HepG2 (cell line): ENCODE measurements around the gene RGS13. TPM values are rescaled to one million over a fixed set of nuclear protein-coding genes. Genes with fewer than 3 reads are reported as not detected.

Experiments
- ARID2 ChIP-seq: sonication (generic); formaldehyde crosslinking; IDR thresholded peaks from 2 replicates; pipeline ENCODE4 v1.8.1; 2022; ENCODE audit warnings: mild to moderate bottlenecking, missing genetic modification reagents, borderline replicate concordance
- CBFB ChIP-seq: sonication (generic); formaldehyde crosslinking; IDR thresholded peaks from 2 replicates; pipeline ENCODE4 v1.4.0; 2020; ENCODE audit warnings: missing genetic modification reagents
- FOXO1 ChIP-seq: sonication (generic); formaldehyde crosslinking; IDR thresholded peaks from 2 replicates; pipeline ENCODE4 v1.4.0; 2020; ENCODE audit warnings: missing genetic modification reagents
- HMGXB3 ChIP-seq: sonication (generic); formaldehyde crosslinking; IDR thresholded peaks from 2 replicates; pipeline ENCODE4 v1.4.0; 2020; ENCODE audit warnings: missing genetic modification reagents, borderline replicate concordance
- MIXL1 ChIP-seq: IDR thresholded peaks from 2 replicates; pipeline ENCODE4 v1.6.1; 2016
- PTBP1 ChIP-seq: fragments of 200-400 bp; formaldehyde crosslinking; IDR thresholded peaks from 2 replicates; pipeline ENCODE4 v1.6.1; 2018; ENCODE audit warnings: low read length, low read depth; ENCODE audit not compliant: poor library complexity, severe bottlenecking
- SAP130 ChIP-seq: IDR thresholded peaks from 2 replicates; pipeline ENCODE4 v1.6.1; 2016; ENCODE audit warnings: low read depth
- TAF15 ChIP-seq: fragments of 200-400 bp; formaldehyde crosslinking; IDR thresholded peaks from one replicate; pipeline ENCODE4 v1.6.1; 2018; ENCODE audit warnings: mild to moderate bottlenecking, low read depth, low read length; ENCODE audit not compliant: poor library complexity, severe bottlenecking
- TFAP4 ChIP-seq: sonication (generic); IDR thresholded peaks from 2 replicates; pipeline ENCODE4 v1.6.1; 2016; ENCODE audit warnings: low read depth, borderline replicate concordance
- ZBTB25 ChIP-seq: IDR thresholded peaks from 2 replicates; pipeline ENCODE4 v1.6.1; 2018; ENCODE audit warnings: missing genetic modification reagents
- ZKSCAN8 ChIP-seq: IDR thresholded peaks from 2 replicates; pipeline ENCODE4 v1.6.1; 2016; ENCODE audit warnings: borderline replicate concordance, missing genetic modification reagents, missing compliant biosample characterization
- ZNF414 ChIP-seq: sonication (generic); formaldehyde crosslinking; IDR thresholded peaks from 2 replicates; pipeline ENCODE4 v1.5.0; 2020; ENCODE audit warnings: missing genetic modification reagents
- ZNF605 ChIP-seq: sonication (generic); formaldehyde crosslinking; IDR thresholded peaks from 2 replicates; pipeline ENCODE4 v1.8.0; 2022; ENCODE audit warnings: mild to moderate bottlenecking, missing genetic modification reagents
- polyA plus RNA-seq, 8 experiments: library from polyadenylated mRNA; depleted of rRNA in 3 of 8; stranded (reverse) in 7 of 8; unstranded in 1 of 8; fragments of >200 nt; fragmentation: Illumina TruSeq in 4 of 8; extraction: Trizol in 4 of 8; gene quantifications; 2 replicates each; pipeline versions ENCODE4 v1.2.1 to v1.2.3, GENCODE V29; 2011 to 2016; ENCODE audit warnings: low read depth in 4 of 8, missing spikeins in 1 of 8, mixed read lengths in 1 of 8; ENCODE audit not compliant: insufficient read depth in 1 of 8
- total RNA-seq, 5 experiments: library from RNA; depleted of rRNA; stranded (reverse); fragments of >200 nt; fragmentation: Illumina TruSeq; extraction: Trizol; gene quantifications; 2 replicates each; pipeline ENCODE4 v1.2.3, GENCODE V29; 2016; ENCODE audit warnings: low read depth in 1 of 5

The RGS13 gene
- total and polyA plus RNA-seq, 2 of the 13 experiments (the other 11 are each of a cell fraction or from before 2014, with no cell fraction given): not detected

- TF ChIP-seq CBFB (CRISPR knock-in tag) (peak; percentile 28; the same call in 1 of the 2 replicates), ZNF414 (CRISPR knock-in tag) (no peak), ZNF605 (CRISPR knock-in tag) (no peak), MIXL1 (CRISPR knock-in tag) (peak; percentile 57; the same call in 1 of the 2 replicates), ZKSCAN8 (CRISPR knock-in tag) (0 out of 2 replicates have a peak, but pooled peaks have one; percentile 28), TAF15 (no peak), ARID2 (0 out of 2 replicates have a peak, but pooled peaks have one; percentile 39), ZBTB25 (peak; percentile 59; the same call in 1 of the 2 replicates), SAP130 (CRISPR knock-in tag) (peak; percentile 55), FOXO1 (CRISPR knock-in tag) (0 out of 2 replicates have a peak, but pooled peaks have one; percentile 29), TFAP4 (peak; percentile 80; the same call in 1 of the 2 replicates), HMGXB3 (CRISPR knock-in tag) (0 out of 2 replicates have a peak, but pooled peaks have one; percentile 42), PTBP1 (no peak)
- TF ChIP-seq, all 625 proteins: peak for 58
These were observed 64.9 kb downstream of the RGS13 start (continued) for GRCh38 chr1:192700834-192701271.
